Posterior vena cava (tissue), 2 donors: ENCODE data around the gene LDLRAD4. TPM values are rescaled to one million over a fixed set of nuclear protein-coding genes. Genes with fewer than 3 reads are reported as not detected.
"Not testable (repeated sequence)": the region's sequence is repeated elsewhere in the genome, so short reads cannot be mapped to it uniquely, and the experiment has no call there.

ENCODE experiments used
- DNase-seq: peaks from one replicate; pipeline ENCODE4 v3.0.0-alpha.2; 2020; ENCODE audit warnings: low spot score
- intact Hi-C, 2 donors: fragments of 100-400 bp; cut with DNase I; formaldehyde crosslinking; loops; one replicate each; pipeline versions ENCODE4 v1.14.1 to v1.14.2; 2022 to 2023
- total RNA-seq, 2 donors: library from RNA; stranded (reverse); fragmentation: NEBNext Ultra II Directional; extraction: Animal tissue kit (Norgen Biotek cat#: 25700); gene quantifications; one replicate each; pipeline ENCODE4 v1.2.1, GENCODE V29; 2021
- donor health status: DM: yes; HTN: yes; CAD: no.
- donor health status: DM: yes; HTN: yes; CAD: no.

LDLRAD4 gene
- total RNA-seq, 2 donors from 2014 or later, result 52.3 to 74.8 TPM

GRCh38 chr18:13258921-13259320 lies 40.4 kb downstream of the LDLRAD4 start:
- intact Hi-C loops, result no loop called here
- DNase-seq, result peak; percentile 51

- intact Hi-C loops, result no loop called here
- DNase-seq, result peak; percentile 68
These were observed 41.1 kb downstream of the LDLRAD4 start for GRCh38 chr18:13259701-13260100.

GRCh38 chr18:13260197-13260934 lies 41.8 kb downstream of the LDLRAD4 start:
- intact Hi-C loops, result no loop called here
- peak; percentile 41 for DNase-seq

GRCh38 chr18:13260935-13261640 lies 42.5 kb downstream of the LDLRAD4 start:
- DNase-seq, result peak; percentile 67

GRCh38 chr18:13261661-13262357 lies 43.2 kb downstream of the LDLRAD4 start:
- intact Hi-C loops, result no loop called here
- DNase-seq, result peak; percentile 63

More at GRCh38 chr18:13260935-13261640, 42.5 kb downstream of the LDLRAD4 start:
- intact Hi-C loops, result no loop called here

GRCh38 chr18:13262358-13262680 lies 43.8 kb downstream of the LDLRAD4 start:
- DNase-seq, intact Hi-C loops: not testable (repeated sequence)

- peak; percentile 35 for DNase-seq
- intact Hi-C loops, result no loop called here
These were observed 44.5 kb downstream of the LDLRAD4 start for GRCh38 chr18:13262839-13263691.

GRCh38 chr18:13264091-13265007 lies 45.8 kb downstream of the LDLRAD4 start:
- peak; percentile 88 for DNase-seq
- intact Hi-C loops, result no loop called here

- DNase-seq, result peak; percentile 62
- intact Hi-C loops, result no loop called here
These were observed 46.7 kb downstream of the LDLRAD4 start for GRCh38 chr18:13265008-13265910.

- intact Hi-C loops, result no loop called here
- peak; percentile 25 for DNase-seq
These were observed 47.3 kb downstream of the LDLRAD4 start for GRCh38 chr18:13265911-13266217.

- peak; percentile 86 for DNase-seq
- intact Hi-C loops, result no loop called here
These were observed 47.9 kb downstream of the LDLRAD4 start for GRCh38 chr18:13266218-13267100.

GRCh38 chr18:13267431-13267873 lies 48.9 kb downstream of the LDLRAD4 start:
- DNase-seq, result peak; percentile 52
- intact Hi-C loops, result no loop called here

- DNase-seq, result peak; percentile 79
- intact Hi-C loops, result no loop called here
These were observed 49.8 kb downstream of the LDLRAD4 start for GRCh38 chr18:13268158-13269012.

- intact Hi-C loops, result no loop called here
- no peak for DNase-seq
These were observed 50.4 kb downstream of the LDLRAD4 start for GRCh38 chr18:13269013-13269280.

GRCh38 chr18:13269521-13270011 lies 51.0 kb downstream of the LDLRAD4 start:
- intact Hi-C loops, result no loop called here

More at GRCh38 chr18:13269521-13270011, 51.0 kb downstream of the LDLRAD4 start:
- peak; percentile 84 for DNase-seq
